ENCODE measurements around the gene LTV1. TPM values are rescaled to one million over a fixed set of nuclear protein-coding genes. Genes with fewer than 3 reads are reported as not detected.
A peak's percentile ranks its signal among the peaks of the same experiment; 100 is the strongest.

The LTV1 gene
- total RNA-seq, 1 experiment from 2014 or later: 18.3 TPM

DNA sequence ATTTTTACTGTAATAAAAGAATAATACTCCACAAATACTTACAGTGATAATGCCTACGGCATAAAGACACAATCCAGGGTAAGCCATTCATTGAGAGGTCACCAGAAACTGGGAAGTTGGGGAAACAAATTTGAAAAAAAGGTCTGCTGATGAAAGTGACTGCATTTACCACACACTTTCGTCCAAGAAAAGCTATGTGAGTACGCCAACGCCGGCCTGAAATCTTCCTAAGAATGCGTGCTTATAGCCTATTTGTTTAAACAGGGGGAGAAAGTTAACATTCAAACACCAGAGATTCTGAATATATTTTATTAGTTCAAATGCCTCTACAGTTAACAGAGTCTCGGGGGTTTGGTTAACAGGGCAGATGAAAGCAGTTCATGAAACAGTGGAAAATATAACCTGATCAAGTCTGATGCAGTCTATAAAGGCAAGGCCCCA is 657 bp upstream of the LTV1 start:
- no peaks in the 10 kb centered on the region for H4K20me1 ChIP-seq (ENCODE audit: insufficient read depth)
- peaks cover 29% of the 10 kb centered on the region for H3K79me2 ChIP-seq (ENCODE audit: low read depth)
- peak overlapping the region; percentile 98 for H2AFZ ChIP-seq
- intact Hi-C loops (cut with micrococcal nuclease; ENCODE audit: unreplicated experiment): loop anchor here (2.0 to 5.0 kb wide), 5 partner anchors 98 to 375 kb away; partner anchors contain the start of gene PLAGL1
- no peaks in the 10 kb centered on the region for H3K9me3 ChIP-seq (ENCODE audit: insufficient read depth, low read depth)
- H3K36me3 ChIP-seq (ENCODE audit: low read depth): peaks cover 28% of the 10 kb centered on the region
- TF ChIP-seq, protein P1, sequence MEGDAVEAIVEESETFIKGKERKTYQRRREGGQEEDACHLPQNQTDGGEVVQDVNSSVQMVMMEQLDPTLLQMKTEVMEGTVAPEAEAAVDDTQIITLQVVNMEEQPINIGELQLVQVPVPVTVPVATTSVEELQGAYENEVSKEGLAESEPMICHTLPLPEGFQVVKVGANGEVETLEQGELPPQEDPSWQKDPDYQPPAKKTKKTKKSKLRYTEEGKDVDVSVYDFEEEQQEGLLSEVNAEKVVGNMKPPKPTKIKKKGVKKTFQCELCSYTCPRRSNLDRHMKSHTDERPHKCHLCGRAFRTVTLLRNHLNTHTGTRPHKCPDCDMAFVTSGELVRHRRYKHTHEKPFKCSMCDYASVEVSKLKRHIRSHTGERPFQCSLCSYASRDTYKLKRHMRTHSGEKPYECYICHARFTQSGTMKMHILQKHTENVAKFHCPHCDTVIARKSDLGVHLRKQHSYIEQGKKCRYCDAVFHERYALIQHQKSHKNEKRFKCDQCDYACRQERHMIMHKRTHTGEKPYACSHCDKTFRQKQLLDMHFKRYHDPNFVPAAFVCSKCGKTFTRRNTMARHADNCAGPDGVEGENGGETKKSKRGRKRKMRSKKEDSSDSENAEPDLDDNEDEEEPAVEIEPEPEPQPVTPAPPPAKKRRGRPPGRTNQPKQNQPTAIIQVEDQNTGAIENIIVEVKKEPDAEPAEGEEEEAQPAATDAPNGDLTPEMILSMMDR (conservative IDR thresholded peaks at IDR 0.05): no peak
- TF ChIP-seq EZH2 (IDR thresholded peaks at IDR 0.05; ENCODE audit: low read depth): no peak
- no peaks in the 10 kb centered on the region for H3K9me2 ChIP-seq (ENCODE audit: insufficient read depth)
- CTCF ChIA-PET: no interaction called here
- H3K4me1 ChIP-seq (replicated peaks; ENCODE audit: insufficient read depth): peaks cover 17% of the 10 kb centered on the region; the same call in 1 of the 2 replicates
- no peaks in the 10 kb centered on the region for H3K27me3 ChIP-seq (ENCODE audit: insufficient read depth, low read depth)
- POLR2A ChIA-PET (ENCODE audit: unreplicated experiment): interaction anchor here (0.5 to 0.7 kb wide), 6 partner anchors 35 to 1064 kb away, joined by 4 to 10 read pairs (median 4); no protein-coding TSS in a partner anchor
- no peak for DNase-seq
- no peaks in the 10 kb centered on the region for H3F3A ChIP-seq (ENCODE audit: insufficient read depth, low read depth)
- H3K4me3 ChIP-seq: peak overlapping the region; percentile 94
- TSS peak; percentile 97 for BruUV-seq (replicated peaks)
- peak overlapping the region; percentile 91 for H3K4me2 ChIP-seq
- H3K27ac ChIP-seq: peak overlapping the region; percentile 72

DNA sequence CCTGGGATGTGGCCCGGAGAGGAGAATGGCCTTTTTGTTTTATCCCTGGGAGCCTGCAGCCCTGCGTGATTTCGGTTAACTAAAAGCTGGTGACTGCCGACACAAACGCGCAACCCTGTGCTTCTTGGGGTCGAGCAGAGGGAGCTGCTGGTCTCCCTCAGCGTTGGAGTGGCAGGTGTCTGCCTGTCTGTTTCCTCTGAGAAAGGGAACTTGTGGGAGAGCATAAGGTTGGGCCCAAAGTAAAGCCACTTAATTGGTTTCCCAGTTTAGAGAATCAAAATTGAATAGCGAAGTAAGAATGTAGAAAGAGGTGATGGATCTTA is 500 bp downstream of the LTV1 start:
- Histone ChIP-seq H4K20me1 (ENCODE audit: insufficient read depth) (no peaks in the 10 kb centered on the region), H3K4me3 (peak overlapping the region; percentile 94), H3K4me1 (replicated peaks; ENCODE audit: insufficient read depth) (peaks cover 17% of the 10 kb centered on the region; the same call in 1 of the 2 replicates), H2AFZ (peak overlapping the region; percentile 98), H3F3A (ENCODE audit: insufficient read depth, low read depth) (no peaks in the 10 kb centered on the region), H3K27me3 (ENCODE audit: insufficient read depth, low read depth) (no peaks in the 10 kb centered on the region), H3K9me3 (ENCODE audit: insufficient read depth, low read depth) (no peaks in the 10 kb centered on the region), H3K4me2 (peak overlapping the region; percentile 91), H3K79me2 (ENCODE audit: low read depth) (peaks cover 29% of the 10 kb centered on the region), H3K27ac (peak overlapping the region; percentile 72), H3K9me2 (ENCODE audit: insufficient read depth) (no peaks in the 10 kb centered on the region), H3K36me3 (ENCODE audit: low read depth) (peaks cover 32% of the 10 kb centered on the region)
- TF ChIP-seq EZH2 (IDR thresholded peaks at IDR 0.05; ENCODE audit: low read depth): no peak
- TF ChIP-seq, protein P1 (conservative IDR thresholded peaks at IDR 0.05): no peak
- intact Hi-C loops (cut with micrococcal nuclease; ENCODE audit: unreplicated experiment): loop anchor here (1.0 to 5.0 kb wide), 6 partner anchors 99 to 374 kb away; partner anchors contain the start of gene PLAGL1
- BruUV-seq (replicated peaks): TSS peak; percentile 45
- DNase-seq: no peak
- CTCF ChIA-PET: interaction anchor here (1.8 kb wide), 1 partner anchor 96 kb away, joined by 4 read pairs; no protein-coding TSS in a partner anchor
- POLR2A ChIA-PET (ENCODE audit: unreplicated experiment): interaction anchor here (0.6 to 0.7 kb wide), 2 partner anchors 56 to 307 kb away, joined by 3 to 6 read pairs; no protein-coding TSS in a partner anchor

DNA sequence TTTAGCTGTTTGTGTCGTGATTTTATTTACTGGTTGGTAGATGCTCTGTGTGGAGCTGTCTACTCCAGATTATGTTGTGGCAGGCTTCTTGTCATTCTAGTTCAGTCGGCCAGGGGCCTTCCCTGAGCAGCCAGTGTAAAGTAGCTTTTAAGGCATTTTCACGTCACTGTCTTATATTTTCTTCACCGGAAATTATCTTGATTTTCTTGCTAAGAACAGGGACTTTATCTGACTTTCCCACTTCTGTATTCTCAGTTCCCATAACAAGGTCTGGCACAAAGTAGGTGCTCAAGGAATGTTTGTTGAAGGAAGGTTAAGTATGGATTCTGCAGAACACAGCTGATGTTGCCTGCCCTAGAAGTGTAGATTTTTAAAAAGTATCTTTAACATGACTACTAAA is 868 bp downstream of the LTV1 start:
- ChIA-PET CTCF (interaction anchor here (1.8 kb wide), 1 partner anchor 96 kb away, joined by 4 read pairs; no protein-coding TSS in a partner anchor), POLR2A (ENCODE audit: unreplicated experiment) (no interaction called here)
- BruUV-seq (replicated peaks): no TSS peak
- Histone ChIP-seq H2AFZ (no peak overlapping the region; the same call in 1 of the 2 replicates), H3K4me2 (peak overlapping the region; percentile 91), H3K27ac (peak overlapping the region; percentile 72), H3K4me1 (replicated peaks; ENCODE audit: insufficient read depth) (peaks cover 17% of the 10 kb centered on the region; the same call in 1 of the 2 replicates), H3K9me2 (ENCODE audit: insufficient read depth) (no peaks in the 10 kb centered on the region), H3K9me3 (ENCODE audit: insufficient read depth, low read depth) (no peaks in the 10 kb centered on the region), H3K36me3 (ENCODE audit: low read depth) (peaks cover 32% of the 10 kb centered on the region), H3K27me3 (ENCODE audit: insufficient read depth, low read depth) (no peaks in the 10 kb centered on the region), H3K4me3 (peak overlapping the region; percentile 94), H3K79me2 (ENCODE audit: low read depth) (peaks cover 29% of the 10 kb centered on the region), H3F3A (ENCODE audit: insufficient read depth, low read depth) (no peaks in the 10 kb centered on the region), H4K20me1 (ENCODE audit: insufficient read depth) (no peaks in the 10 kb centered on the region)
- TF ChIP-seq, protein P1 (conservative IDR thresholded peaks at IDR 0.05): no peak
- no peak for TF ChIP-seq EZH2 (IDR thresholded peaks at IDR 0.05; ENCODE audit: low read depth)
- intact Hi-C loops (cut with micrococcal nuclease; ENCODE audit: unreplicated experiment): loop anchor here (5.0 kb wide), 3 partner anchors 152 to 373 kb away; partner anchors contain the start of gene PLAGL1
- DNase-seq: no peak

Measured in PC-9 (cell line).